GM18858 (cell line): Measurements from ENCODE around the gene SSR3.

Experiments
- ATAC-seq: cut with Tn5 transposase; IDR thresholded peaks from one replicate; pipeline ENCODE4 v1.9.1; 2021; ENCODE audit not compliant: unreplicated experiment

Gene SSR3

GRCh38 chr3:156539051-156539450, 15.9 kb downstream of the SSR3 start:
- ATAC-seq, result no peak

DNA sequence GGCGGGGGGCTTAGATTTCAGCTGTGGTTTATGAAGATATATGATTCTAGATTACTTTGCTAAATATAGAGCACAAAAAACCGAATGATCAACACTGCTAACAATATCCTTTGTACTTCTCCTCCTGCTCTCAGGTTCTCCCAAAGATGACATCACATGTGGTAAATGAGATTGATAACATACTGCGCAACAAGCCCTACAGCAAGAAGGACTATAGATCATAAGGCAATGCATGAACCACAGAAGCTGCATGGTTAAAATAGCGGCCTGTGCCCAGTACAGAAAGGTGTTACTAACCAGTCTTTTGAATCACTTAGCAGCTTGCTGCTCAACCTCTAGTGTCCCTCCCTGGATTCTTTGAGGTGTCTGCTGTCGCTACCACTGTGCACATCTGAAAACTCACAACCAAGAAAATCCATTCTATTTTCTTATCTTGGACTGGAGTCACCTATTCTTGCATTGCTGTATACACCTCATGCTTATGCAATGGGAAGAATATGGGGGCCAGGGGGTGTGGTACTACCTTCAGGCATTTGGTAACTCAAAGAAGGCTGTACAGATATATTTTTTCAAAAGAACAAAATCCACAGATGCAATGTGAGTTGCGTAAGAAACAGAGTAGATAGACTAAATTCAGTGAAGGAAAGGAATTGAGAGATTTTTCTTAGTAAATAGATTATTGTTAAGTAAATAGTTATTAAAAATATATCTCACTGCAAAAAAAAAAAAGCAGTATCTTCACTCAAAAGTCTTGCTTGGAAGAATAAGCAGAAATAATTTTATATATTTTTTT, 18.2 kb downstream of the SSR3 start:
- ATAC-seq, result no peak

GRCh38 chr3:156535798-156536197, 19.1 kb downstream of the SSR3 start:
- no peak for ATAC-seq

DNA sequence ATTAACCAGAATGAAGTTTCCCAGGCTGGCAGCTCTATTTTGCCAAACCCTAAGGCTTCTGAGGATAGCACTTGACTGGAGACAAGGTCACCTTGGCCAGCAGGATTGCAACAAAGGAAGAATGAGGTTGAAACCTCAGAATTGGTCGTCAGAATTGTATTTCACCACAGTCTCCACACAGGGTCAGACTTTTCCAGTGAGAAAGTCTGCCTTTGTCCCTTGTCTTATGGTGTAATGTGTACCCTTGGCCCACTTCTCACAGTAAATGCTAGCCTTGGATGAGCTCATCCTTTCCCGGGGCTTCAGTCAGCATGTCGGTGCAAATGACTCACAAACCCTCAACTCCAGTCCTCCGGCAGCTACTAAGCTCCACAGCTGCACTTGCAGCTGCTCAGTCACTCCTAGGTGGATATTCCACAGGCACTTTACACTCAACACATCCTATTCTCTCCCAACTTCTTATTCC, 19.7 kb downstream of the SSR3 start:
- peak; percentile 36 for ATAC-seq

GRCh38 chr3:156533205-156533604, 21.7 kb downstream of the SSR3 start:
- no peak for ATAC-seq

GRCh38 chr3:156532730-156533129, 22.2 kb downstream of the SSR3 start:
- ATAC-seq, result no peak

DNA sequence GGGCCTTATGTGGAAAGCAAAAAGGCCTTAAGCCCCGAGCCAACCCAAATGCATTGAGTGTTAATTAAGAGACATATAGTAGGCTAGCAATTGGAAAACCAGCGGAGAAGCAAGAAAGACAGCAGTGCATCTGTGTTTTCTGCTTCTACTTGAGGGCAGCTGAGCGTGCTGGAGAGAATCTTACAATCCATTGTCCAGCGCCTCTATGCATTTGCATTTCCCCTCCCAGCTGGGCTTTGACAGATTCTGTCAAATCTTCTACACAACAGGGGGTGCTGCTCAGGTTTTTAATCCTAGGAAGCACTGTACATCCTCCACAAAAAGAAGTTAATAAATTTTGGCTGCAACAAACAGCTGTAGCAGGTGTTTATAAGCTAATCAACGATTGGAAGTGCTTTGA, 23.9 kb downstream of the SSR3 start:
- ATAC-seq, result no peak

DNA sequence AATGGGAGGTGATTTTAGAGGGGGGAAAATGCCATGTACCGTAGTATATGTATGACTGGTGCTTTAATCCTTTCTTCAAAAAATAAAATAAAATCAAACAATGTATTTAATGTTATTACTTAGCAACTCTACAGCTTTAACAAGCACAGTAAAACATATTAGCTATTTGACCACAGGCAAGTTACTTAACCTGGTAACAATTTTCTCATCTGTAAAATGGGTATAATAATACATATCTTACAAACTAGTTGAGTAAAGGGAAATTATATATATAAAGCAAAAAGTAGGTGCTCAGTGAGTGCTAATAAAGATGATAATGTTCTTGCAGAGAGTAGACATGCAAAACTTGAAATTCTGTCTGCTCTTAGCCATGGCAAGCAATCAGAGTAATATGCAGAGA, 27.9 kb downstream of the SSR3 start:
- ATAC-seq, result no peak

DNA sequence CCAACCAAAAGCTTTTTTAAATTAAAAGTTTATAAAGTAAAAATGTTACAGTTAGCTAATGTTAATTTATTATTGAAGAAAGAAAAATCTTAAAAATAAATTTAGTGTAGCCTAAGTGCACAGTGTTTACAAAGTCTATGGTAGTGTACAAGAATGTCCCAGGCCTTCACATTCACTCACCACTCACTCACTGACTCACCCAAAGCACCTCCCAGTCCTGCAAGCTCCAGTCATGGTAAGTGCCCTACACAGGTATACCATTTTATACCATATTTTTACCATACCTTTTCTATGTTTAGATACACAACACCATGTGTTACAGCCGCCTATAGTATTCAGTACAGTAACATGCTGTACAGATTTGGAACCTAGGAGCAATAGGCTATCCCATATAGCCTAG, 29.1 kb downstream of the SSR3 start:
- ATAC-seq, result no peak

DNA sequence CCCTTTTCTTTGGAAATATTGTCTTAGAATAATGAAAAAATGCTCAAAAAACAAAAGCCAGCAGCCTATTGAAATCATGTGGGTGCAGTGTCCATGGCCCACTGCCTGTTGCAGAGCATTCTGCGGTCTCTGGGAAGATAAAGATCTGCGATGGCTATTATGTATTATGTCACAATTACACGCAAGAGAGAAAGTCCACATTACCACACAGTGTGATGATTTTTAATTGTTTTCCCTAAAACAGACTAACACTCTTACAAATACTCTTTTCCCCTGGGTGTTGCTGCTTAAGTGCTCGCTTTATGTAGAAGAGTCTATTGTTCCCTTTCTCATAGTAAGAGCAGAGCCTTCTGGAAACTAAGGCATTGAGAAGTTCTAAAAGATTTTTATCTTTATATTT, 32.2 kb downstream of the SSR3 start:
- ATAC-seq, result no peak

- peak; percentile 63 for ATAC-seq
Observed at GRCh38 chr3:156519758-156520162, 35.2 kb downstream of the SSR3 start.

DNA sequence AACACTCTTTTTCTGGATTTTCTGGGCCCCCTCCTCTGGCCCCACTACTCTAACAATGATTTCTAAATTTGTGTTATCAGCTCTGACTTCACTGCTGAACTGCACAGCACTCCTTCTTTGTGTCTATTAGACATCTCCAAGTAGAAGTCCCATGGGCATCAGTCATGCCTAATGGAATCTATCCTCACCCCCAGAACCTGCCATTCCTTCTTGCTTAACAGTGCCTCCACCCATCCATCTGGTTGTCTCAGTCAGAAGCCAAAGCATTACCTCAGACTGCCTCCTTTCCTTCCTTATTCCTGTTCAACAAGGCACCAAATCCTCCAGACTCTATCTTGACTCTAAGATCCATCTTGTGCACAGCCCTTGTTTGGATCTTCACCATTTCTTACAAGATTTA, 36.2 kb downstream of the SSR3 start:
- ATAC-seq, result no peak

GRCh38 chr3:156516961-156517360, 38.0 kb downstream of the SSR3 start:
- ATAC-seq, result no peak

DNA sequence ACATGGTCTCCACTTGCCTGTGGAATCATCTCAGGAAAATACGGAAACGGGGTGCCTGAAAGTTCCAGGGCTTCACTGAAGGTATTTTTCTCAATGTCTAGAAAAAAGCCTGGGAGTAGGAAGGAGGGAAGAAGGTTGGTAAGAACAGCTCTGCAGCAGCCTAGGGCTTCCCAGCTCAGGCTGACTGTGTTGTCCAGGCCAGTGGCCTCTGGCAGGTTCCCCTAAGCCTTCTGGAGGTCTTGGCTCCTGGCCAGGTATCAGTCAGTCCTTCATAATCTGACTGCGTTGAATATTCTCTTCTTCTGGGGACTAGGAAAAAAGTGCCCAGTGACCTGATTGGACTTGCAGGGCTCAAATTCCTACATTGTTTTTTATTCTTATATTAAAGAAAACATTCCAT, 38.6 kb downstream of the SSR3 start:
- ATAC-seq, result no peak

GRCh38 chr3:156513619-156514018, 41.3 kb downstream of the SSR3 start:
- ATAC-seq, result no peak

GRCh38 chr3:156511987-156512677, 42.8 kb downstream of the SSR3 start:
- no peak for ATAC-seq

- ATAC-seq, result peak; percentile 87
Observed at GRCh38 chr3:156509189-156510174, 45.4 kb downstream of the SSR3 start.

GRCh38 chr3:156507285-156507684, 47.6 kb downstream of the SSR3 start:
- no peak for ATAC-seq

GRCh38 chr3:156498307-156498706, 56.6 kb downstream of the SSR3 start:
- ATAC-seq, result no peak

GRCh38 chr3:156497326-156497725, 57.6 kb downstream of the SSR3 start:
- no peak for ATAC-seq

DNA sequence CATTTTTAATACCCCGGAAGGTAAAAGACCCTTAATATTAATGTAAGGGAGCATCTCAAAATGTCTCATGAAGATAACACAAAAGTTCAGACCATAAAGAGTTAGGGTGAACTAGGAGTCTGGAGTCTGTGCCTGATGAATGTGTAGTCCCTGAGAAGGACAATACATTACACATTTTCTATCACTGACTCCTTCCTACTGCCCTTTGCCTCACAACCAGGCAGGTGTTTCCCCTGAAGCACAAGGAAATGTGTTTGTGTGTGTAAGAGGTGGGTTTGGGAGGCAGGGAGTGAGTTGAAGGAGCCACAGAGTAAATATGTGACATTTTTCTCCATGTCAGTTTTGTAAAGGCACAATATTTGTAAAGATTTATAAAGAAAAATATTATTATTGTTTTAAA, 59.1 kb downstream of the SSR3 start:
- no peak for ATAC-seq
